HS-5 (cell line): ENCODE results near the gene SRPK3.

Experiments used
- DNase-seq: peaks from one replicate; pipeline ENCODE4 v3.0.0-alpha.2; 2012; ENCODE audit warnings: low read depth

SRPK3 gene

GRCh38 chrX:153784325-153784967 is 3.6 kb downstream of the SRPK3 start:
- DNase-seq = no peak

DNA sequence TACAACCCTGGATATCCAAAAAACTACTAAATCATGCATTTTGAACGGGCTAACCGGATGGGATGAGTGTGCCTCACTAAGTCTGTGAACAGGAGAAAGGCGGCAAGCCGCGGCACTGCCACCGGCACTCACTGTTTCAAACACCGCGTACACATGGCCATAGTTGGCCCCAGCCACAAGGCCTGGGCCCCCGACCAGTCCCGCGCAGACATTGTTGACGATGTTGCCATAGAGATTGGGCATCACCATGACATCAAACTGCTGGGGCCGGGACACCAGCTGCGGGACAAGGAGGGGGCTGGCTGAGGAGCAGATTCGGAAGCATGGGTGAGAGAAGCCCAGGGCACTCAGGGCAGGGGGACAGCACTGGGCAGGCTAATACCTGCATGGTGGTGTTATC is 5.8 kb downstream of the SRPK3 start:
- DNase-seq = no peak

- DNase-seq = no peak
Observed at GRCh38 chrX:153789654-153790053, 8.8 kb downstream of the SRPK3 start.

DNA sequence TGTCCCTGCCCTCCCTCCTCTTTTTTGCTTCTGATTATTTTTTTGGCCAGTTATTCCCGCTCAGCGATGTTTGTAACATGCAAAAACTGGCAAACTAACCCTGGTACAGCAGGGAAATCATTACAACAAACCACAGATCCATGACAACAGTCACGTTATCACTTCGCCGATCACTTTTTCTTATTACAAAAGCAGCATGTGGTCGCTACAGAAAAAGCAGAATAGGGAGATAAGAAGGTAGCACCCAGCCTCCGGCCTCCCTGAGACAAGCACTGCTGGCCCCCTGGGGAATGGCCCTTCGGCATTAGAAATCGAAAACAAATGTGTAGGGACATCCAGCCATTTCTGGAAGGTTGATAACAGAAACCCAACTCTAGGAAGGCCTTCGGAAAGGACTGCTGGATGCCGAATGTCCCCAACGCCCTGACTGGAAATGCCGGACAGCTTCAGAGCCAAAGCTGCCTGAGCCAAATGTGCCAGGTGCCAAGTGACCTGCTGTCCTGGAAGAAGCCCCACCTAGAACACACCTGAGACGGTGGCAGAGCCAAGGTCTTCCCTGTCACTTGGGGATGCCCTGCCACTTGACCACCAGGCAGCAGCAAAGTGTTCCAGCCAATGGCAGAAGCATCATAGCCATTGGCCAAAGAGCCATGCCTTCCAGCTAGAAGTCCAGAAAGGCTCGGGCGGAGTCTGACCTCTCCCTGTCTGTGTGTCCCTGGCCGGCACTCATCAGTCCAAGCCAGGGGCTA is 10.4 kb downstream of the SRPK3 start:
- no peak for DNase-seq

GRCh38 chrX:153792368-153792767 is 11.5 kb downstream of the SRPK3 start:
- no peak for DNase-seq

DNA sequence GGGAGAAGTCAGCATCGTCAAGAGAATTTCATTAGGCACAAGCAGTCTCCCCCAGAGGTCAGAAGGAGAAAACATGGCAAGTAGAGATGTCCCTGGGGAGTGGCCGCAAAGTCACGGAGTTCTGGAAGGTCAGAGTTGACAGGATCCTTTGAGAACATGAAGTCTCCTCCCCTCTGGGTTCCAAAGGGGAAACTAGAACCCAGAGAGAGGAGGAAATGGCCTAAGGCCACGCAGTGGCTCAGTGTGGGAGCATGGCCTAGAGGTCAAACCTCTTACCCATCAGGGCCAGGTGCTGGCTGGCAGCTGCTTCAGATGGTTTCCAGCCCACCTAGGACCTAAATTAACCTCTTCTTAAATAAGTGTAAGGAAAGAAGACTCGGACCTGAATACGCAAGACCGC is 12.4 kb downstream of the SRPK3 start:
- DNase-seq = no peak

DNA sequence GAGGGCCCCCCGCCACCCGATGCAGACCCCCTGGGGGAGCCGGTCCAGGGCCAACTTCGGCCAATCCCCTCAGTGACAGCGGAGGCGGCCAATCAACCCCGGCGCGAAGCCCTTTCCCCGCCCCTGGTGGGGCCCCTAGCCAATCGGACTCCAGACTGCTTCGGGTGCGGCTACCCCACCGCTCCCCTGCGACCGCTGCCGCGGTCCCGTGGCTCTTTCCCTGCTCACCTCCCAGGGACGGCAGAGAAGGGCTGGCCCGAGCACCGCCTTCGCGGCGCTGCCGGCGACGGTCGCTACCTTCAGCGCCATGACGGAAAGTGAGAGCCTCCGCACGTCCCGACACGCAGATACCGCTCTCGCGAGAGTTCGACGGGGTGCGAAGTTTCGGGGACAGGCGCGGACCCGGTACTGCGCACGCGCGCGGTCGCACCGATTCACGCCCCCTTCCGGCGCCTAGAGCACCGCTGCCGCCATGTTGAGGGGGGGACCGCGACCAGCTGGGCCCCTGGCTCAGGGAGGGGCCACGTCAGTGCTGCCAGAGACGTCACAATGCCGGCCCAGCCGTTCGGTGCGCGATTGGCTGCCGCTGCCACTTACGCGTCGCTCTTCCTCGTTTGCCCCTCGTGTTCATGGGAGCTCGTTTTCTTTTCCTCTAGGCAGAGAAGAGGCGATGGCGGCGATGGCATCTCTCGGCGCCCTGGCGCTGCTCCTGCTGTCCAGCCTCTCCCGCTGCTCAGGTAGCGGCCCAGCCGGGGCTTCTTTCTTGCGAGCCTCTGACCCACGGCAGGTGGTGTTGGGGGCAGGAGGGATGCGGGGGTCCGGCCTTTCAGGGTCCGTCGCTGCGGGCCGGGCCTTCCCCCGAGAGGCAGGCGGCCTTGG is 13.4 kb downstream of the SRPK3 start, which contains the start of the genes IDH3G and SSR4:
Gene IDH3G (minus strand): TSS at position 358 of the 879 bp plus-strand sequence. CDS start 49 bp downstream, at position 309.
Gene SSR4 (plus strand): TSS at position 651 of the 879 bp plus-strand sequence. CDS start 20 bp downstream, at position 671.
- DNase-seq = peak; percentile 72

DNA sequence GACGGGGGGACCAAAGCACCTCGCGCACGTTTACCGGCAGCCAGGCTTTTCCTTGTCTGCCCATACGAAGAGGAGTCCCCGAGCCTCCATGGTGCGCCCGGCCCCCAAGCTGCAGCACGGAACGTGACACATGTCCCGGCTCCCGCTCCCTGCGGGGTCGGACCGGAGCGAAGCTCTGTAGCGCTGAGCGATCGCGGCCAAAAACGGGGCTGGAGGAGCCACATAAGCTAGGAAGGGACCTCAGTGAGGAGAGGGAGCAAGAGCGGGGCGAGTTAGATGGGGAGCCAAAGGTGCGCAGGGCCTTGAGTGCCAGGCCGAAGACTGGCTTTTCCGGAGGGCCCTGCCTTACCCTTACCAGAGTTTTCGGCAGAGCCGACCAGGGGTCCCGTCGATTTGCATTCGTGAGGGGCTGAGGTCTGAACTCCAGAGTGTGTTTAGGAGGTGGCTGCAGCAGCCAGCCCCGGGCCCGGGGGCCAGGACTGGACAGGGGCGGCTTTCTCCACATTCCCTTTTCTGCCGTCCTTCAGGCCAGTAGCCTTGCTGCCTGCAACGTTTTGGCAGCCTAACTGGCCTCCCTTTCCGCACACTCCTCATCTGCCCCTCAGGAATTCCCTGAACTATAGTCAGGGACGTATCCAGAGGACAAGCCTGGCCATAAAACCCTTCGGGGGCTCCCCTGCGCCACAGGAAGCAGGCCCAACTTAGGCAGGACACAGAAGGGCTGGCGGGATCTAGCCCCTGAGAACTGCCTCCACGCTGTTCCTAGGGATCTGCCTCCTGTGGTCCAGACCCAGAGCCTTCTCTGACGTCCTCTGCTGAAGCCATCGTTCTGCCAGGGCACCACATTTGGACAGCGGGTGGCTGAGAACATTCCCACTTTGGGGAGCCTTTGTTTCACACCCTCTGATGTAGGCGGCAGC is 14.3 kb downstream of the SRPK3 start:
- no peak for DNase-seq

DNA sequence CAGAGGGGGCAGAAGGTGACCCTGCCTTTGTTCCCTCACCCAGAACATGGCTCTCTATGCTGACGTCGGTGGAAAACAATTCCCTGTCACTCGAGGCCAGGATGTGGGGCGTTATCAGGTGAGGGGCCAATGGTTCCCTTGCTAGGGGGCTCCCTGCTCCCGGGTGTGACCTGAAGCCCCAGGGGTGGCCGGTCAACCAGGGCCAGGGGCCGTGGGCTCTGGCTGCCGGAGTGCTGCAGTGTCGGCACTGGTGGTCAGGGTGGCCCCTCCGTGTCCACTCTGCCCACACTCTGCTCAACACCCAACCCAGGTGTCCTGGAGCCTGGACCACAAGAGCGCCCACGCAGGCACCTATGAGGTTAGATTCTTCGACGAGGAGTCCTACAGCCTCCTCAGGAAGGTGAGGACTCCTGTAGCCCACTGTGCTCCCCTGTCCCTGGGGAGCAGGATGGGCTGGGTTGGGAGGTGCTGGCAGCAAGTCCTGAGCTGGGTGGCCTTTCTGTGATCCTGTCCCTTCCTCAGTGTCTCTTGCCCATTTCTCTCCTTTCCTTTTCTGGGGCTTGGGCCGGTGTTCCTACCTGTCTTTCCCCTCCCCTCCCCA is 16.7 kb downstream of the SRPK3 start:
- no peak for DNase-seq

- DNase-seq = no peak
Observed at GRCh38 chrX:153799326-153799725, 18.5 kb downstream of the SRPK3 start.

GRCh38 chrX:153800177-153800722 is 19.4 kb downstream of the SRPK3 start:
- no peak for DNase-seq

DNA sequence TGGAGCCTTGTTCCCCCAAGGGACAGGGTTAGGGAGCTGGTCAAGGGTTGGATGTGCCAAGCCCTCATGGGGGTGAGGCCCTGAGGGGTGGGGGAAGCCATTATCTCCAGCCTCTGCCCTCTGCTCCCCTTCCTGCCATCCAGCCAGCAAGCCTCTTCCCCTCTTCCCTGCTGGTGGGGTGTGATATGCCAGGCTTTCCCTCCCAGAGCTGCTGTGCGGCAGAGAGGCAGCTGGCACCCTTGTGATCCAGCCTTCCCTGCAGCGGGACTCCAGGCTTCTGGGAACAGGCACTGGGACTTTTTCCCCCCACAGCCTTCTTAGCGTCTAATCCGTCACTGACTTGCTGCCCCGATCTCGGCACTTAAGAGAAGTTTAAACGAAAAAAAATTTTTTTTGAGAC is 19.9 kb downstream of the SRPK3 start:
- DNase-seq = no peak

DNA sequence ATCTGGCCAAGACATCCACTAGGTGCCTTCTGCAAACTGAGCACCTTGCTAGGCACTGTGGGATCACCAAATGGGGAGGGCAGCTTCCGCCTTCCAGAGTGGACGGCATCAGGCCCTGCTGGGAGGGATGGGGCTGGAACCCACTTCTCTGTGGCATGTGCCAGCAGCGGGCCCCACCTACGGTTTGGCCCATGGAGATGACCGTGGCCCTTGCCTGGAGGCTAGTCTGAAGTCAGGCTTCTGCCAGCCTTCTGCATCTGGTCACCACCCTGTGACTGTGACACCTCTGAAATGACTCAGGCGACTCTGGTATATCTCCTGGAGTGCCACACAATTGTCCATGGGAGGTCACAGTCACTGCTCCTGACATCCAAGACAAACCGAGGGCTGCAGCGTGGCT is 20.8 kb downstream of the SRPK3 start:
- no peak for DNase-seq

DNA sequence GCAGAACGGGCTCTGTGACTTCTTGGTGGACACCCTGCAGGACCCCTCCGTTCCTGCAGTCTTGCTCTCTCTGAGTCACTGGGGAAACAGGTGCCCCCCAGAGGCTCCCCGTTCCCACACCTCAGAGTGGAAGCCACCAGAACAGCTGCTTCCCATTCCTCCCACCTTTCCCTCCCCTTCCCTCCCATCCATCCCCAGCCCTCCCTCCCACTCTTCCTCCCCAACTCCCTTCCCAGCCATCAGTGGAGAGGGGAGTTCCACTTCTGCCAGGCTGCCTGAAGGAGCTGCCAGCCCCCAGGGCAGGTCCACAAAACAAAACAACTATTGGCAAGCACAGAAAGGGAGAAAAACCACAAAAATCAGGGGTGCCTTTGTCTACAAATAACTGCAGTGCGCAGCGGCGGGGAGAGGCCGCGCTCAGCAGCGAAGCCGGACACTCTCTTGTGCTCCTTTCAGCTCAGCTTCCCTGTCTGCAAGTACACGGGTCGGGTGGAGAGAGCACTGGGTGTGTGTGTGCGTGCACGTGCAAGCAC is 21.7 kb downstream of the SRPK3 start:
- no peak for DNase-seq

GRCh38 chrX:153803211-153804099 is 22.6 kb downstream of the SRPK3 start:
- DNase-seq = no peak

DNA sequence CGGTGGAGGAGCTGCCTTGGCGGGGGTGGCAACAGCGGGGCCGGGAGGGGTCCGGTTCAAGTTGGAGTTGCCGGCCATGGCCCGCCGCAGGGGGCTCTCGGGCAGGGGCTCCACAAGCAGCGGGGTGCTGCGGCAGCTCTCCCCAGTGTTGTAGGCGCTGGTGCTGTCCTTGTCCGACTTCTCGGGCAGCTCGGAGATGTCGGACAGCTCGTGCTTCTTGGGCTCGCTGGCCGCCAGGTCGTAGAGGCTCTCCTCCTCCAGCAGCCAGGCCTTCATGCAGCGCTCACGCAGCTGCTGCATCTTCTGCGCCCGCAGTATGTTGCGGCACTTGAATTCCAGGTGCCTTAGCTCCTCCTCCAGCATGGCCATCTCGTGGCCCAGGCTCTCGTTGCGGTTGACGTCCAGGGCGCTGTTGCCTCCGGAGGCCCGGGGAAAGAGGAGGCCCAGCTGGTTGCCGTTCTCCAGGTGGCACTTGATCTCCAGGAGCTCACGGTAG is 23.3 kb downstream of the SRPK3 start:
- no peak for DNase-seq

DNA sequence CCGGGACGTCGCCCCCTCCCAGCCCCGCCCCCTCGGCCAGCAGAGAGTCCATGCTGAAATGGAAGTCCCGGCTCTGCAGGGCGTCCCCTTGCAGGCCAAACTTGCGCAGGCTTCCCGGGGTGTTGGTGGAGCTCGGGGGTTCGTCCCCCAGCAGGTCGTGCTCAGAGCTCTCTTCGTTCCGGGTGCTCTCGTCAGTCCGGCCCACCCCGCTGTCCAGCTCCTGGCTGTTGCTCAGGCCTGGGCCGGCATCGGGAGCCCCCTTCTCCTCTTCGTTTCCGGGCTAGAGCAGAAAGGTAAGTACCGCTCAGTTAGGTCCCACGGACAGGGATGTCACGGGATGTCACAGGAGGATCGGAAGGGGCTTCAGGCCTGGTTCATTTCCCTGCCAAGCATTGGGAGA is 23.8 kb downstream of the SRPK3 start:
- no peak for DNase-seq

- no peak for DNase-seq
Observed at GRCh38 chrX:153805436-153805835, 24.6 kb downstream of the SRPK3 start.

DNA sequence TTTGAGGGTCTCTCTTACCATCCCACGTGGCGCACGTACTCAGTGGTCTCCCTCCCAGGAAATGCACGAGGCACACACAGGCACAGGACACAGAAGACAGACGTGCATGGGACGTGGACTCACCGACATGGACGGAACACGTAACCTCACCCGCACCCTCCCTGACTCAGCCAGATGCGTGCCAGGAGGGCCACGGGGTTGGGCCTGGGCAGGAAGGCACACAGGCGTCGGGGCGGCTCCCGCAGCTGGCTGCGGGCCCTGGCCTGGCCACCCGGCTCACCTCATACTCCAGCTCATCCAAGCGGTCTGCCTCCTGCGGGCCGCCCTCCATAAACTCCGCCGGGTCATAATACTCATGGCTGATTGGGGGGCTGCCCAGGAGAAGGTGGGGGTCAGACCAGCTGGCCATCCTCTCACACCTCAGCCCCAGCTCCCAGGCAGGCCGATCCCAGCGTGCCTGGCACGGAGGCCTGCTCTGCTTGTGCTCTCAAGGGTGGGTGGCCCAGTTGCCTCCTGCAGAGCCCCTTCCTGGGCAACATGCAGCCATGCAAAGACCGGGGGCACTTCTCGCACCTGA is 26.2 kb downstream of the SRPK3 start:
- no peak for DNase-seq
